ENCODE measurements around the gene GAS7. TPM values are rescaled to one million over a fixed set of nuclear protein-coding genes. Genes with fewer than 3 reads are reported as not detected.

The GAS7 gene
- total RNA-seq, 1 donor from 2014 or later: 8.5 TPM

DNA sequence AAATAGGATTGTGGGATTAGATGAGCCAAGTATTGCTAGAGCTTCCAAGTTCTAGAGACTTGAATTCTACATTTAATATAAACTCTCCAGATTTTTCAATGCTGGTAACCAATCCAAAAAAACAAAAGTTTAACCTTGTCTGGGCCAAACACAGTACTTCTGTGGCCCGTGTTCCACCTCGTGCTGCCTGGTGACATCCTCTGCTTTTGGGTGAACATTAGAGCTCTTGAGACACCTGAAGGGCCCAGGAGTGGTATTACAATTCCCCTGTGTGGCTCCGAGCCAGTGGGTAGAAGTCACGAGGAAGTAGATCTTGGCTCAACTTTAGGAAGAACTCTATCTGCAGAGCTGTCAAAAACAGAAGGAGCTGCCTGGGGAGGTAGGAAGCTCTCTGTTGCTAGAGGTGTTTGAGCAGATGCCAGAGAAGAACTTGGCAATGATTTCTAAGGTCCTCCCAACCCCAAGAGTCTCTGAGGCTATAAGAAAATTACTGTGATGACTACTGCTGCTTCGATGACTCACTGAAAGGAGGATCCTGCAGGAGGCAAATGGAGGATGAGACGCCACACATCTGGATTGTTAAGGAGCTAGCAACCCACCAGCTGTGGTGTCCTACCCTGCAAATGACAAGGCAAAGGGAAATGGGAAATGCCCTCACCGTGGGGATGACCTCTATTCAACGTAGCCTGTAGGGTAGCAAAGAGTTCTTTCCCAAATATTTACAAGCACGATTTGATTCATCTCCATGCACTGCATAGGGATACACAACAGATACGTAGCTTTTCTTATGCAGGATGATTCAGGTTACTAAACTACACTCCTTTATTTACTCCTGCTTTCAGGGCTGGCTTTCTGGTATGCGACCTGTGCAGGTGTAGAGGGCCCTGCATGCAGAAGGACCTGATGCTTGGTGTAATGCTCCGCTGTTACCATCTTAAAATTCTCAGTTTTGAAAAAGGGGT lies 45.8 kb upstream of the GAS7 start:
- TF ChIP-seq, protein P1, sequence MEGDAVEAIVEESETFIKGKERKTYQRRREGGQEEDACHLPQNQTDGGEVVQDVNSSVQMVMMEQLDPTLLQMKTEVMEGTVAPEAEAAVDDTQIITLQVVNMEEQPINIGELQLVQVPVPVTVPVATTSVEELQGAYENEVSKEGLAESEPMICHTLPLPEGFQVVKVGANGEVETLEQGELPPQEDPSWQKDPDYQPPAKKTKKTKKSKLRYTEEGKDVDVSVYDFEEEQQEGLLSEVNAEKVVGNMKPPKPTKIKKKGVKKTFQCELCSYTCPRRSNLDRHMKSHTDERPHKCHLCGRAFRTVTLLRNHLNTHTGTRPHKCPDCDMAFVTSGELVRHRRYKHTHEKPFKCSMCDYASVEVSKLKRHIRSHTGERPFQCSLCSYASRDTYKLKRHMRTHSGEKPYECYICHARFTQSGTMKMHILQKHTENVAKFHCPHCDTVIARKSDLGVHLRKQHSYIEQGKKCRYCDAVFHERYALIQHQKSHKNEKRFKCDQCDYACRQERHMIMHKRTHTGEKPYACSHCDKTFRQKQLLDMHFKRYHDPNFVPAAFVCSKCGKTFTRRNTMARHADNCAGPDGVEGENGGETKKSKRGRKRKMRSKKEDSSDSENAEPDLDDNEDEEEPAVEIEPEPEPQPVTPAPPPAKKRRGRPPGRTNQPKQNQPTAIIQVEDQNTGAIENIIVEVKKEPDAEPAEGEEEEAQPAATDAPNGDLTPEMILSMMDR (IDR thresholded peaks at IDR 0.05; ENCODE audit: insufficient read depth, low read depth, low read length): no peak
- no peak for TF ChIP-seq EZH2 (IDR thresholded peaks at IDR 0.05; ENCODE audit: insufficient read depth, low read length)
- Histone ChIP-seq H3K27ac (ENCODE audit: low read depth, low read length) (no peak overlapping the region), H3K27me3 (ENCODE audit: insufficient read depth, low read length) (no peaks in the 10 kb centered on the region), H3K9me3 (ENCODE audit: insufficient read depth, low read depth, low read length) (no peaks in the 10 kb centered on the region), H3K36me3 (ENCODE audit: insufficient read depth, low read length) (no peaks in the 10 kb centered on the region), H3K4me2 (ENCODE audit: low read length) (no peak overlapping the region), H4K20me1 (ENCODE audit: insufficient read depth, low read length) (no peaks in the 10 kb centered on the region), H3K79me2 (ENCODE audit: insufficient read depth, low read length) (no peaks in the 10 kb centered on the region), H2AFZ (ENCODE audit: low read depth, low read length) (no peak overlapping the region), H3K9ac (ENCODE audit: low read length) (no peak overlapping the region), H3K4me3 (ENCODE audit: insufficient read depth, low read depth, low read length) (no peak overlapping the region), H3K4me1 (ENCODE audit: insufficient read depth, low read length) (no peaks in the 10 kb centered on the region)
- no peak for DNase-seq (ENCODE audit: low read depth)
- no peaks in the 10 kb centered on the region for H3K27me3 Mint-ChIP-seq (ENCODE audit: low read depth, unreplicated experiment)
- H3K27ac Mint-ChIP-seq (ENCODE audit: unreplicated experiment): no peak overlapping the region
- peaks cover 9% of the 10 kb centered on the region for H3K4me1 Mint-ChIP-seq (ENCODE audit: low read depth, unreplicated experiment)
- no peaks in the 10 kb centered on the region for H3K9me3 Mint-ChIP-seq (ENCODE audit: unreplicated experiment)
- H3K4me3 Mint-ChIP-seq (ENCODE audit: unreplicated experiment): no peak overlapping the region
- FAIRE-seq: no peak
- no peaks in the 10 kb centered on the region for H3K36me3 Mint-ChIP-seq (ENCODE audit: low read depth, unreplicated experiment)

DNA sequence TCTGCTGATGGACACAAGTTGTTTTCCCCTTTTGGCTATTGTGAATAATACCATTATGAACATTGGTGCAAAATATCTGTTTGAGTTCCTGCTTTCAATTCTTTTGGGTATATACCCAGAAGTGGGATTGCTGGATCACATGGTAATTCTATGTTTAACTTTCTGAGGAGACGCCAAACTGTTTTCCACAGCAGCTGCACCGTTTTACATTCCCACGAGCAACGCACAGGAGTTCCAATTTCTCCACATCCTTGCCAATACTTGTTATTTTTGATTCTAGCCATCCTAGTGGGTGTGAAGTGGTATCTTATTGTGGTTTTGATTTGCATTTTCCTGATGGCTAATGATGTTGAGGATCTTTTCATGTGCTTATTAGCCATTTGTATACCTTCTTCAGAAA lies 43.4 kb upstream of the GAS7 start:
- no peak overlapping the region for H3K9ac ChIP-seq (ENCODE audit: low read length)
- H3K27me3 ChIP-seq (ENCODE audit: insufficient read depth, low read length): no peaks in the 10 kb centered on the region
- Mint-ChIP-seq H3K9me3 (ENCODE audit: unreplicated experiment) (no peaks in the 10 kb centered on the region), H3K36me3 (ENCODE audit: low read depth, unreplicated experiment) (no peaks in the 10 kb centered on the region), H3K27ac (ENCODE audit: unreplicated experiment) (no peak overlapping the region), H3K27me3 (ENCODE audit: low read depth, unreplicated experiment) (peaks cover 5% of the 10 kb centered on the region), H3K4me3 (ENCODE audit: unreplicated experiment) (no peak overlapping the region), H3K4me1 (ENCODE audit: low read depth, unreplicated experiment) (peaks cover 5% of the 10 kb centered on the region)
- H3K4me2 ChIP-seq (ENCODE audit: low read length): no peak overlapping the region
- H3K27ac ChIP-seq (ENCODE audit: low read depth, low read length): no peak overlapping the region
- FAIRE-seq: no peak
- no peaks in the 10 kb centered on the region for H3K9me3 ChIP-seq (ENCODE audit: insufficient read depth, low read depth, low read length)
- no peak overlapping the region for H2AFZ ChIP-seq (ENCODE audit: low read depth, low read length)
- DNase-seq (ENCODE audit: low read depth): no peak
- H3K79me2 ChIP-seq (ENCODE audit: insufficient read depth, low read length): no peaks in the 10 kb centered on the region
- H3K4me1 ChIP-seq (ENCODE audit: insufficient read depth, low read length): no peaks in the 10 kb centered on the region
- TF ChIP-seq, protein P1 (IDR thresholded peaks at IDR 0.05; ENCODE audit: insufficient read depth, low read depth, low read length): no peak
- no peak for TF ChIP-seq EZH2 (IDR thresholded peaks at IDR 0.05; ENCODE audit: insufficient read depth, low read length)
- no peaks in the 10 kb centered on the region for H3K36me3 ChIP-seq (ENCODE audit: insufficient read depth, low read length)
- no peak overlapping the region for H3K4me3 ChIP-seq (ENCODE audit: insufficient read depth, low read depth, low read length)
- H4K20me1 ChIP-seq (ENCODE audit: insufficient read depth, low read length): no peaks in the 10 kb centered on the region

DNA sequence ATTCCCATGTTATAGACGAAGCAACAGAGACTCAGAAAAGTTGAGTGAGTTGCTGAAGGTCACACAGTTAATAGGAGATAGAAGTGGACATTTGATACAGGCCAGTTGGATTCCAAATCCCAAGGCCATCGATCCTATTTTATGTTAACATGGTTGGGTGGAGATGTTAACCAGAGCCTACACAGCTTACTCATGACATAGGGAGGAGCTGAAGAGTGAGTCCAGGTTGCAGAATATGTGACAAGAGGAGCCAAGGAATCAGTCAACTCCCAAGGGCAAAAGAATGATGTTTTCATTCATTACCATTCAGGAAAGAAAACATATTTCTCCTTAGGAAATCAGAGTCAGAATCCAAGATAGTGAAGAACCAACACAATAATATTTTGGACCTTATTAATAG lies 40.3 kb upstream of the GAS7 start:
- H3K79me2 ChIP-seq (ENCODE audit: insufficient read depth, low read length): no peaks in the 10 kb centered on the region
- no peaks in the 10 kb centered on the region for H3K4me1 ChIP-seq (ENCODE audit: insufficient read depth, low read length)
- H3K27me3 ChIP-seq (ENCODE audit: insufficient read depth, low read length): no peaks in the 10 kb centered on the region
- no peak for DNase-seq (ENCODE audit: low read depth)
- no peak overlapping the region for H2AFZ ChIP-seq (ENCODE audit: low read depth, low read length)
- Mint-ChIP-seq H3K9me3 (ENCODE audit: unreplicated experiment) (peaks cover 2% of the 10 kb centered on the region), H3K27ac (ENCODE audit: unreplicated experiment) (no peak overlapping the region), H3K36me3 (ENCODE audit: low read depth, unreplicated experiment) (no peaks in the 10 kb centered on the region), H3K27me3 (ENCODE audit: low read depth, unreplicated experiment) (peaks cover 5% of the 10 kb centered on the region), H3K4me3 (ENCODE audit: unreplicated experiment) (no peak overlapping the region), H3K4me1 (ENCODE audit: low read depth, unreplicated experiment) (no peaks in the 10 kb centered on the region)
- no peak overlapping the region for H3K27ac ChIP-seq (ENCODE audit: low read depth, low read length)
- no peak overlapping the region for H3K9ac ChIP-seq (ENCODE audit: low read length)
- FAIRE-seq: no peak
- H3K4me3 ChIP-seq (ENCODE audit: insufficient read depth, low read depth, low read length): no peak overlapping the region
- H3K4me2 ChIP-seq (ENCODE audit: low read length): no peak overlapping the region
- TF ChIP-seq, protein P1 (IDR thresholded peaks at IDR 0.05; ENCODE audit: insufficient read depth, low read depth, low read length): no peak
- TF ChIP-seq EZH2 (IDR thresholded peaks at IDR 0.05; ENCODE audit: insufficient read depth, low read length): no peak
- H4K20me1 ChIP-seq (ENCODE audit: insufficient read depth, low read length): no peaks in the 10 kb centered on the region
- H3K36me3 ChIP-seq (ENCODE audit: insufficient read depth, low read length): no peaks in the 10 kb centered on the region
- H3K9me3 ChIP-seq (ENCODE audit: insufficient read depth, low read depth, low read length): no peaks in the 10 kb centered on the region
